Panc1 (cell line): ENCODE data around the gene PEAR1. TPM values are rescaled to one million over a fixed set of nuclear protein-coding genes. Genes with fewer than 3 reads are reported as not detected.

ENCODE experiments used
- ATAC-seq: fragments of 200-7000 bp; cut with Tn5 transposase; 2 replicates; pipeline ENCODE4 v1.9.1; 2020; ENCODE audit warnings: mild to moderate bottlenecking, moderate library complexity
- BruUV-seq: library from RNA; stranded (reverse); fragments of 400-500 nt; replicated peaks from 2 replicates; lab custom pipeline; 2021; lab: Mats Ljungman, UMichigan
- CTCF ChIA-PET: fragments of 300-600 bp; sonication (Branson Sonifier 250); formaldehyde crosslinking; loops from one replicate; lab custom pipeline; 2022; ENCODE audit warnings: antibody characterized with exemption; lab: Charles Lee
- POLR2A ChIA-PET: fragments of 300-600 bp; sonication (Branson Sonifier 250); formaldehyde crosslinking; loops from one replicate; lab custom pipeline; 2022; ENCODE audit warnings: antibody characterized with exemption; lab: Charles Lee
- DNase-seq: peaks from one replicate; pipeline ENCODE4 v3.0.0-alpha.2; 2010; ENCODE audit warnings: low read depth, low spot score
- H3K27ac ChIP-seq: 2 replicates; pipeline ENCODE4 v1.5.1; 2011; ENCODE audit warnings: mild to moderate bottlenecking, low read length, inconsistent platforms
- H3K27me3 ChIP-seq: fragments of 200-500 bp; sonication (Bioruptor generic); 2 replicates; pipeline ENCODE4 v1.6.0; 2014; ENCODE audit warnings: low read length, inconsistent platforms; ENCODE audit not compliant: control insufficient read depth, insufficient read depth
- H3K36me3 ChIP-seq: fragments of 200-500 bp; sonication (Bioruptor generic); 2 replicates; pipeline ENCODE4 v1.5.1; 2014; ENCODE audit warnings: inconsistent platforms, mild to moderate bottlenecking, low read length, moderate library complexity; ENCODE audit not compliant: control insufficient read depth, insufficient read depth
- H3K4me1 ChIP-seq: 2 replicates; pipeline ENCODE4 v1.5.1; 2011; ENCODE audit warnings: inconsistent platforms, mild to moderate bottlenecking, low read length, moderate library complexity; ENCODE audit not compliant: control insufficient read depth, insufficient read depth
- H3K4me3 ChIP-seq, 2 experiments: 2 replicates each; pipeline ENCODE4 v1.5.1; 2011 to 2012; ENCODE audit warnings: low read depth in 2 of 2, low read length in 2 of 2, mild to moderate bottlenecking in 2 of 2, inconsistent platforms in 1 of 2, moderate library complexity in 1 of 2
- H3K9me3 ChIP-seq: fragments of 200-500 bp; sonication (Bioruptor generic); 2 replicates; pipeline ENCODE4 v1.5.1; 2014; ENCODE audit warnings: low read depth, mild to moderate bottlenecking, inconsistent platforms, low read length, moderate library complexity; ENCODE audit not compliant: control insufficient read depth, insufficient read depth
- POLR2AphosphoS5 ChIP-seq: IDR thresholded peaks from 2 replicates; pipeline ENCODE4 v1.6.1; 2012; ENCODE audit warnings: mild to moderate bottlenecking, low read depth, low read length, moderate library complexity
- SIN3A ChIP-seq: IDR thresholded peaks from 2 replicates; pipeline ENCODE4 v1.6.1; 2012; ENCODE audit warnings: low read depth, mild to moderate bottlenecking, low read length, moderate library complexity, borderline replicate concordance; ENCODE audit not compliant: insufficient read depth
- TCF7L2 ChIP-seq: IDR thresholded peaks from 2 replicates; pipeline ENCODE4 v1.6.1; 2011; ENCODE audit warnings: mild to moderate bottlenecking, low read depth, low read length, inconsistent platforms
- in situ Hi-C: cut with HindIII; loops from 2 replicates; pipeline ENCODE4 v1.10.0; 2016; ENCODE audit warnings: low sequenced_read_pairs, low pct_unique_long_range_greater_than_20kb
- intact Hi-C: fragments of 100-400 bp; cut with micrococcal nuclease; formaldehyde crosslinking; loops from one replicate; pipeline ENCODE4 v1.10.0; 2022; ENCODE audit not compliant: unreplicated experiment
- total RNA-seq: library from RNA; stranded (reverse); gene quantifications from one replicate; pipeline ENCODE4 v1.2.1, GENCODE V29; 2021; ENCODE audit not compliant: unreplicated experiment
- TF ChIP-seq, protein P1 (sequence below): fragments of 450-650 bp; IDR thresholded peaks from 2 replicates; pipeline ENCODE4 v1.5.1; 2017; ENCODE audit warnings: mild to moderate bottlenecking
- TF ChIP-seq, protein P2 (sequence below), 2 experiments: IDR thresholded peaks; 2 replicates each; pipeline ENCODE4 v1.6.1; 2011 to 2012; ENCODE audit warnings: low read depth in 2 of 2, control low read depth in 1 of 2, low read length in 1 of 2, mild to moderate bottlenecking in 1 of 2, moderate library complexity in 1 of 2; ENCODE audit not compliant: insufficient read depth in 1 of 2

Gene PEAR1
- total RNA-seq, 1 experiment from 2014 or later: 16.1 TPM

DNA sequence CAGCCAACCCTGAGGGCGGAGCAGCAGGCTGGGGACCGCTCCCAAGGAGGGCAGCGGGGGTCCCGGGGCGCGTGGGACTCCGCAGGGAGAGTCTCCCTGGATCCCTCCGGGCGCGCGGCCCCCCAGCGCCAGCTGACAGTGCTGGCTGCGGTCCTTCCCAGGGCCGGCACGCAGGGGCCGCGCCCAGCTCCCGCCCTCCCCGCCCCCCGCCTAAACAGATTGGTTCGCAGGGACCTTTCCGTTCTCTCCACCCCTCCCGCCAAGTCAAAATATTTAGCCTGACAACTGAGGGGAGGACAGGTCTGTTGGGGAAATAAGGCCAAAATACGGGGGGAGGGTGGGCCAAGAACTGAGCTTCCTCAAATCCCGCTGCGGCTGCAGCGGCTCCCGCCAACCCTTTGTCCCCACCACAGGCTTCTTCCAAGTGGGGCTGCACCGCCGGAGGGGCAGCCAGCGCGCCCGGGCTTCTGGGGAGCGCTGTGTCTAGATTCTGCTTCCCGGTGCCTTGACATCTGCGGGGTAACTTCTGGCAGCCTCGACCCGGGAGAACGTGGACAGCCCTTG is 34.5 kb upstream of the PEAR1 start, which contains the start of gene INSRR:
TSS of gene INSRR (minus strand) at position 159 of the 564 bp plus-strand sequence. CDS start 496 bp downstream, outside the sequence.
- intact Hi-C loops: loop anchor here (2.0 to 10.0 kb wide), 2 partner anchors 66 to 132 kb away; partner anchors contain the start of gene LRRC71
- Histone ChIP-seq H3K36me3 (no peaks in the 10 kb centered on the region), H3K9me3 (no peaks in the 10 kb centered on the region), H3K4me1 (peaks cover 13% of the 10 kb centered on the region), H3K27me3 (no peaks in the 10 kb centered on the region; the same call in 1 of the 2 replicates), H3K4me3 (peak within 1 kb of the TSS; percentile 39 to 65), H3K27ac (no peak within 1 kb of the TSS)
- in situ Hi-C loops: no loop called here
- no peak for TF ChIP-seq SIN3A
- TF ChIP-seq POLR2AphosphoS5: no peak
- TF ChIP-seq TCF7L2: no peak
- TF ChIP-seq, protein P1, sequence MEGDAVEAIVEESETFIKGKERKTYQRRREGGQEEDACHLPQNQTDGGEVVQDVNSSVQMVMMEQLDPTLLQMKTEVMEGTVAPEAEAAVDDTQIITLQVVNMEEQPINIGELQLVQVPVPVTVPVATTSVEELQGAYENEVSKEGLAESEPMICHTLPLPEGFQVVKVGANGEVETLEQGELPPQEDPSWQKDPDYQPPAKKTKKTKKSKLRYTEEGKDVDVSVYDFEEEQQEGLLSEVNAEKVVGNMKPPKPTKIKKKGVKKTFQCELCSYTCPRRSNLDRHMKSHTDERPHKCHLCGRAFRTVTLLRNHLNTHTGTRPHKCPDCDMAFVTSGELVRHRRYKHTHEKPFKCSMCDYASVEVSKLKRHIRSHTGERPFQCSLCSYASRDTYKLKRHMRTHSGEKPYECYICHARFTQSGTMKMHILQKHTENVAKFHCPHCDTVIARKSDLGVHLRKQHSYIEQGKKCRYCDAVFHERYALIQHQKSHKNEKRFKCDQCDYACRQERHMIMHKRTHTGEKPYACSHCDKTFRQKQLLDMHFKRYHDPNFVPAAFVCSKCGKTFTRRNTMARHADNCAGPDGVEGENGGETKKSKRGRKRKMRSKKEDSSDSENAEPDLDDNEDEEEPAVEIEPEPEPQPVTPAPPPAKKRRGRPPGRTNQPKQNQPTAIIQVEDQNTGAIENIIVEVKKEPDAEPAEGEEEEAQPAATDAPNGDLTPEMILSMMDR: no peak
- TF ChIP-seq, protein P2, sequence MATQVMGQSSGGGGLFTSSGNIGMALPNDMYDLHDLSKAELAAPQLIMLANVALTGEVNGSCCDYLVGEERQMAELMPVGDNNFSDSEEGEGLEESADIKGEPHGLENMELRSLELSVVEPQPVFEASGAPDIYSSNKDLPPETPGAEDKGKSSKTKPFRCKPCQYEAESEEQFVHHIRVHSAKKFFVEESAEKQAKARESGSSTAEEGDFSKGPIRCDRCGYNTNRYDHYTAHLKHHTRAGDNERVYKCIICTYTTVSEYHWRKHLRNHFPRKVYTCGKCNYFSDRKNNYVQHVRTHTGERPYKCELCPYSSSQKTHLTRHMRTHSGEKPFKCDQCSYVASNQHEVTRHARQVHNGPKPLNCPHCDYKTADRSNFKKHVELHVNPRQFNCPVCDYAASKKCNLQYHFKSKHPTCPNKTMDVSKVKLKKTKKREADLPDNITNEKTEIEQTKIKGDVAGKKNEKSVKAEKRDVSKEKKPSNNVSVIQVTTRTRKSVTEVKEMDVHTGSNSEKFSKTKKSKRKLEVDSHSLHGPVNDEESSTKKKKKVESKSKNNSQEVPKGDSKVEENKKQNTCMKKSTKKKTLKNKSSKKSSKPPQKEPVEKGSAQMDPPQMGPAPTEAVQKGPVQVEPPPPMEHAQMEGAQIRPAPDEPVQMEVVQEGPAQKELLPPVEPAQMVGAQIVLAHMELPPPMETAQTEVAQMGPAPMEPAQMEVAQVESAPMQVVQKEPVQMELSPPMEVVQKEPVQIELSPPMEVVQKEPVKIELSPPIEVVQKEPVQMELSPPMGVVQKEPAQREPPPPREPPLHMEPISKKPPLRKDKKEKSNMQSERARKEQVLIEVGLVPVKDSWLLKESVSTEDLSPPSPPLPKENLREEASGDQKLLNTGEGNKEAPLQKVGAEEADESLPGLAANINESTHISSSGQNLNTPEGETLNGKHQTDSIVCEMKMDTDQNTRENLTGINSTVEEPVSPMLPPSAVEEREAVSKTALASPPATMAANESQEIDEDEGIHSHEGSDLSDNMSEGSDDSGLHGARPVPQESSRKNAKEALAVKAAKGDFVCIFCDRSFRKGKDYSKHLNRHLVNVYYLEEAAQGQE (IDR thresholded peaks at IDR 0.05; ENCODE audit: insufficient read depth in 1 of 2, low read depth in 2 of 2, low read length in 1 of 2): no peak
- DNase-seq (no peak), ATAC-seq (peak; percentile 12)
- CTCF ChIA-PET: interaction anchor here (0.7 to 3.0 kb wide), 10 partner anchors 21 to 169 kb away, joined by 3 to 39 read pairs (median 7); partner anchors contain the start of genes ISG20L2, METTL25B and MRPL24
- no TSS peak for BruUV-seq
- POLR2A ChIA-PET: interaction anchor here (1.0 to 1.1 kb wide), 2 partner anchors 54 to 131 kb away, joined by 3 to 6 read pairs; partner anchors contain the start of genes ISG20L2 and METTL25B

DNA sequence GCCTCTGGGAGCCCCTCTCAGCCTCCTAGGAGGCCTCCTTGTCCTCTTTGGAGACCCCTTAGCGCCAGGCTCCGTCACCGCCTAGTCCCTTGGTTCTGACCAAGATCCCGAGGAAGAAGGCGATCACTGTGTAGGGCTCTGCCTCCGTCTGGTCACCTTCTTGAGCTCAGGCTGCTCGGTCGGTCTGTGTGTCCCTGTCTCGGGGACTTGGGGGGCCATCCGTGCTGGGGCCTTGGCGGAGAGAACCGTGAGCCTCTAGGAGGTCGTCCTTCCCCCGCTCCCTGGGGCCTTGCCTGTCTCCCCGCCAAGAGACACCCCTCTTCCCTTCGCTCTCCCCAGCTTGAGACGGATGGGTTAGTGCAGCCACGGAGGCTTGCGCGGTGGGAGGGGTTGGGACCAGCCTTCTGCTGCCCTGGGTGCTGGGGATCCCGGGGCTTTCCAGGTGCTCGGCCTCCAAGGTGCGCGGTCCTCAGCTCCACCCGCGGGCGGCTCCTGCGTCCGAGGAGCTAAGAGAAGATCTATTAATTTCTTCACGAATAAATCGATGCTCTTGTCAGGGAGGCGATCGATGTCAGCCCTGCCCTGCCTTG is 33.9 kb upstream of the PEAR1 start:
- CTCF ChIA-PET: interaction anchor here (0.5 to 3.0 kb wide), 21 partner anchors 9 to 170 kb away, joined by 3 to 39 read pairs (median 6); partner anchors contain the start of genes ISG20L2, METTL25B and MRPL24
- TF ChIP-seq, protein P2 (IDR thresholded peaks at IDR 0.05; ENCODE audit: insufficient read depth in 1 of 2, low read depth in 2 of 2, low read length in 1 of 2): no peak
- TF ChIP-seq SIN3A (no peak), POLR2AphosphoS5 (no peak), TCF7L2 (no peak)
- TF ChIP-seq, protein P1: no peak
- POLR2A ChIA-PET: interaction anchor here (1.0 kb wide), 1 partner anchor 131 kb away, joined by 3 read pairs; the partner anchor contains the start of genes ISG20L2 and METTL25B
- H3K27me3 ChIP-seq: no peaks in the 10 kb centered on the region; the same call in 1 of the 2 replicates
- no peaks in the 10 kb centered on the region for H3K36me3 ChIP-seq
- intact Hi-C loops: loop anchor here (2.0 to 10.0 kb wide), 4 partner anchors 59 to 165 kb away; partner anchors contain the start of gene LRRC71
- peak overlapping the region; percentile 39 to 65 for H3K4me3 ChIP-seq
- BruUV-seq: no TSS peak
- H3K27ac ChIP-seq: no peak overlapping the region
- peaks cover 13% of the 10 kb centered on the region for H3K4me1 ChIP-seq
- DNase-seq: no peak
- no peaks in the 10 kb centered on the region for H3K9me3 ChIP-seq
- ATAC-seq: peak; percentile 75
- in situ Hi-C loops: no loop called here
